Measurements from ENCODE around the gene NSD1.

The NSD1 gene, protein sequence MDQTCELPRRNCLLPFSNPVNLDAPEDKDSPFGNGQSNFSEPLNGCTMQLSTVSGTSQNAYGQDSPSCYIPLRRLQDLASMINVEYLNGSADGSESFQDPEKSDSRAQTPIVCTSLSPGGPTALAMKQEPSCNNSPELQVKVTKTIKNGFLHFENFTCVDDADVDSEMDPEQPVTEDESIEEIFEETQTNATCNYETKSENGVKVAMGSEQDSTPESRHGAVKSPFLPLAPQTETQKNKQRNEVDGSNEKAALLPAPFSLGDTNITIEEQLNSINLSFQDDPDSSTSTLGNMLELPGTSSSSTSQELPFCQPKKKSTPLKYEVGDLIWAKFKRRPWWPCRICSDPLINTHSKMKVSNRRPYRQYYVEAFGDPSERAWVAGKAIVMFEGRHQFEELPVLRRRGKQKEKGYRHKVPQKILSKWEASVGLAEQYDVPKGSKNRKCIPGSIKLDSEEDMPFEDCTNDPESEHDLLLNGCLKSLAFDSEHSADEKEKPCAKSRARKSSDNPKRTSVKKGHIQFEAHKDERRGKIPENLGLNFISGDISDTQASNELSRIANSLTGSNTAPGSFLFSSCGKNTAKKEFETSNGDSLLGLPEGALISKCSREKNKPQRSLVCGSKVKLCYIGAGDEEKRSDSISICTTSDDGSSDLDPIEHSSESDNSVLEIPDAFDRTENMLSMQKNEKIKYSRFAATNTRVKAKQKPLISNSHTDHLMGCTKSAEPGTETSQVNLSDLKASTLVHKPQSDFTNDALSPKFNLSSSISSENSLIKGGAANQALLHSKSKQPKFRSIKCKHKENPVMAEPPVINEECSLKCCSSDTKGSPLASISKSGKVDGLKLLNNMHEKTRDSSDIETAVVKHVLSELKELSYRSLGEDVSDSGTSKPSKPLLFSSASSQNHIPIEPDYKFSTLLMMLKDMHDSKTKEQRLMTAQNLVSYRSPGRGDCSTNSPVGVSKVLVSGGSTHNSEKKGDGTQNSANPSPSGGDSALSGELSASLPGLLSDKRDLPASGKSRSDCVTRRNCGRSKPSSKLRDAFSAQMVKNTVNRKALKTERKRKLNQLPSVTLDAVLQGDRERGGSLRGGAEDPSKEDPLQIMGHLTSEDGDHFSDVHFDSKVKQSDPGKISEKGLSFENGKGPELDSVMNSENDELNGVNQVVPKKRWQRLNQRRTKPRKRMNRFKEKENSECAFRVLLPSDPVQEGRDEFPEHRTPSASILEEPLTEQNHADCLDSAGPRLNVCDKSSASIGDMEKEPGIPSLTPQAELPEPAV (N-terminal part only)

DNA sequence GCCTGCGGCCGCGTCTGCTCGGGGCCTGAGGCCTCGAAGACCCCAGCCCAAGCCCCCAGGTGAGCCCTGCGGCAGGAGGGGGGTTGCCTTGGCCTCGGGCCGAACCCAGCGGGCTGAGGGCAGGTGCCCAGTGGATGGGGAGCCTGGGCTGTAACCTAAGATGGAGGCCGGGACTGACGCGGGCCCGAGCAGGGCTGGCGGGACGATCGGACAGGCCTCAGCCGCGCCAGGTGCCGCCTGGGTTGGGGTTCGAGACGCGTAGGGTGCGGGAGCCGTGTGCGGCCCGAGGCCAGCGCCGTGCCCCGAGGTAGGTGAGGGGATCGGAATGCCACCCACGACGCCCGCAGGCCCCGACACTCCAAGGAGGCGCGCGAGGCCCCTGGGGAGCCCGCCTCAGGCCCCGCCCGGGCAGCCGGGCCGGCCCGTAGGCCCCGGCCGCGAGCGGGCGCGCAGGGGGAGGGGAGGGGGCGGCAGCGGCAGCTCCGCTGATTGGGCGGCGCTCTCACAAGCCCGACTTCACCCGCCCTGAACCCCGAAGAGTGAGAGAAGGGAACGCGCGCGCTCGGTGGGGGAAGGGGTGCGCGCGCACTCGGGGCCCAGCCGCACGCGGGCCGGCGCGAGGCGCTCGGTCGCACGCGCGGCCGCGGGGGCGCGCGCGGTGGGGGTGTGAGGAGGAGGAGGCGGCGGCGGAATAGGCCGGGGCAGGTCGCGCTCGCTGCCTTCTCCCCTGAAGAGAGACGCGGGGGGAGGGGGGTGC is at the start of gene NSD1:
Gene NSD1 (plus strand): TSS at position 678 of the 757 bp plus-strand sequence. CDS start 1,331 bp downstream, outside the sequence.
- peak; percentile 94 for DNase-seq

DNA sequence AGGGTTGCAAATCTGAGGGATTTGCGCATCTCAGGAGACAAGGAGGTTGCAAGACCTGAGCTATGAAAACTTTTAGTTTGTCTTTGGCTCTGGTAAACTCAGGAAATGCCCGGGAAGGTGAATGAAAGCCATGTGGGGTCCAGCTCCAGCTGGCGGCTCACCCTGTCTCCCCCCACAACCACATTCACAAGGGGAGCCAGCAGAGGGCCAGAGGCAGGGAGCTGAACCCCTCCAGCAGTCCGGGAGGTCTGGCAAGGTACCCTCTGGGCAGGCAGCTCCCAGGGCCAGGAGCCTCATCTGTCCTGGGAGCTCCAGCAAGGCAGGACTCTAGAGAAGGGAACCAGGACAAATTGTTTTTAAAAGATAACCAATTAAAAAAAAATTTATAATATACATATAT is 49.4 kb upstream of the NSD1 start:
- no peak for DNase-seq

DNA sequence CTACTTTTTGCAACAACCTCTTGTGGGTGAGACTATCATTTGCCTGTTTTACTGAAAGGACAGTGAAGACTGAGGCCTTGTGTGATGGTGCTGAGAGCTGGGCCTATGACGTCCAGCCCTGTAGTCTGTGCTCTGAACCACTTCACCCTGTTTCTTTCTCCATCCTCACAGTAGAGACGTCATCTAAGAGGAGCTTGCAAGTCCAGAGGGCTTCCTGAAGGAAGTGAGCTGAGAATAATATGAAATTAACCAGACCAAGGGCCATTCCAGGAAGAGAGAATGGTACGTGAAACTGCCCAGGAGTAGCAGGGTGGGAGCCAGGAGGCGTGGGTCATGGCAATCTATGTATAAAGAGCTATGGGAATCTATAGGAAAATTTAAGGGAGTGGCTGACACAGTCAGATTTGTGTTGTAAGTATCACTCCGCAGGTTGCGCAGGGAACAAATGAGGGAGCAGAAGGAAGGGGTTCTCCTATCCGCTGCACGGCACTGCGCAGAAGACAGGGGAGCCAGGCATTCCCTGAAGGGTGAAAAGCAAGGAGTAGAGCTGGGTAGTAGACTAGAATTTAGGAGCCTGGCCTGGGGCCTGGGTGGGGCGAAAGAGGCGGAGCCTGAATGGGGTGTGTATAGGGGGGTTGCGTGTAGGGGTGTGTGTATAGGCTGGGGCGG is 47.5 kb upstream of the NSD1 start:
- no peak for DNase-seq

DNA sequence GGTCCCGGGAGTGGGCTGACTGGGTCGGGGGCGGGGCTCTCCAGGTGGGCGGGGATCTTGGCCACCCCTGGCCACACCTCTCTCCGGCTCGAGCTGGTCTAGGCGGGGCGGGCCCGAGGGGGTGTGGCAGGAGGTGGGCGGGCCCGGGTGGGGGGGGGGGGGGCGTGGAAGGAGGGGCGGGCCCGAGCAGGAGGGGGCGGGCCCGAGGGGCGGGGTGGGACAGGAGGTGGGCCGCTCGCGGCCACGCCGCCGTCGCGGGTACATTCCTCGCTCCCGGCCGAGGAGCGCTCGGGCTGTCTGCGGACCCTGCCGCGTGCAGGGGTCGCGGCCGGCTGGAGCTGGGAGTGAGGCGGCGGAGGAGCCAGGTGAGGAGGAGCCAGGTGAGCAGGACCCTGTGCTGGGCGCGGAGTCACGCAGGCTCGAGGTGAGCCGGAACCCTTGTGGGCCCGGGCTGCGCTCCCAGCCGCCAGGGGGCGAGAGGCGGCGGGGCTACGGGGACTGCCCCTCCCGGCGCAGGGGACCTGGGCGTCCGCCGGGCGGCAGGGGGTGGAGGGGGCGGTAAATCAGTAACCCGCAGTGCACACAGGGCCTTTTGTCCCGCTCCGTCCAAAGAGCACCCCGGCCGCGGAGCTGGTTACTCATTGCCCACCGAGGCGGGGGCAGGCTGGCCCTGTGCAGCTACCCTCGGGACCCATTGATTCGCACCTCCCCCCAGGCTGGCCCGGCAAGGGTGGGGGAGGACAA is 46.7 kb upstream of the NSD1 start, which contains the start of gene FGFR4:
Gene FGFR4 (plus strand): TSS at position 262 of the 744 bp plus-strand sequence. CDS start 2,688 bp downstream, outside the sequence.
- DNase-seq, result peak; percentile 78

DNA sequence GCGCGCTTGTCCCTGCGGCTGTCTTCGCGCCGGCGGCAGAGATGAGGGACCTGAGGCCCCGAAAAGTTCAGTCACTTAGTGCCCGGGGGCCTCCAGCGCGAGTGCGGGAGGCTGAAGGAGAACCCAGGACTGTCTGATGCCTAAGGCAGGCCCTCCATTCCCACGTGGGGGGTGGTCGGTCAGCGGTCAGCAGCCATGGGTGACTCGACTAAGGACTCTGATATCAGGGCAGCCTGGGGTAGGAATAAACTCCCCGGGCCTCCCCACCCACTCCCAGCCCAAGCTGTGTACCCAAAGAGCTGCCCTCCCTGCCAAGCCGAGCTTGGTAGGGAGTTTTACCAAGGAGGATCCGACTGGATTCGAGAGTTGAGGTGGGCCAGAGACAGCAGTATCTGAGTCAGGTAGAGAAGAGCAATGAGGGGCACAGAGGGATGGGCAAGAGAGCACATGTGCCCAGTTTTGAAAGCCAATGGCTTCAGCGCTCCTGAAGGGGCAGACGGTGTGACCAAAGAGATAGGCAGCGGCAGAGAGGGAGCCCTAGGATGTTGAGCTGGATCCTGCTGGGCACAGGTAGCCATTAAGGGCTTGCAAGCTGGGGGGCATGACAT is 46.1 kb upstream of the NSD1 start:
- no peak for DNase-seq

DNA sequence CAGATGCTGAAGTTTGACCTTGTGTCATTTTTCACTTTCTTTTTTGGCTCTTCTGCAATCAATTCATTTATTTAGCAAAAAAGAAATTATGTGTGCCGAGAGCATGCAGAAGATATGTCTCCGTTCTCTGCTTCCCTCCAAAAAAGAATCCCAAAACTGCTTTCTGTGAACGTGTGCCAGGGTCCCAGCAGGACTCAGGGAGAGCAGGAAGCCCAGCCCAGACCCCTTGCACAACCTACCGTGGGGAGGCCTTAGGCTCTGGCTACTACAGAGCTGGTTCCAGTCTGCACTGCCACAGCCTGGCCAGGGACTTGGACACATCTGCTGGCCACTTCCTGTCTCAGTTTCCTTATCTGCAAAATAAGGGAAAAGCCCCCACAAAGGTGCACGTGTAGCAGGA is 44.4 kb upstream of the NSD1 start:
- DNase-seq, result no peak

DNA sequence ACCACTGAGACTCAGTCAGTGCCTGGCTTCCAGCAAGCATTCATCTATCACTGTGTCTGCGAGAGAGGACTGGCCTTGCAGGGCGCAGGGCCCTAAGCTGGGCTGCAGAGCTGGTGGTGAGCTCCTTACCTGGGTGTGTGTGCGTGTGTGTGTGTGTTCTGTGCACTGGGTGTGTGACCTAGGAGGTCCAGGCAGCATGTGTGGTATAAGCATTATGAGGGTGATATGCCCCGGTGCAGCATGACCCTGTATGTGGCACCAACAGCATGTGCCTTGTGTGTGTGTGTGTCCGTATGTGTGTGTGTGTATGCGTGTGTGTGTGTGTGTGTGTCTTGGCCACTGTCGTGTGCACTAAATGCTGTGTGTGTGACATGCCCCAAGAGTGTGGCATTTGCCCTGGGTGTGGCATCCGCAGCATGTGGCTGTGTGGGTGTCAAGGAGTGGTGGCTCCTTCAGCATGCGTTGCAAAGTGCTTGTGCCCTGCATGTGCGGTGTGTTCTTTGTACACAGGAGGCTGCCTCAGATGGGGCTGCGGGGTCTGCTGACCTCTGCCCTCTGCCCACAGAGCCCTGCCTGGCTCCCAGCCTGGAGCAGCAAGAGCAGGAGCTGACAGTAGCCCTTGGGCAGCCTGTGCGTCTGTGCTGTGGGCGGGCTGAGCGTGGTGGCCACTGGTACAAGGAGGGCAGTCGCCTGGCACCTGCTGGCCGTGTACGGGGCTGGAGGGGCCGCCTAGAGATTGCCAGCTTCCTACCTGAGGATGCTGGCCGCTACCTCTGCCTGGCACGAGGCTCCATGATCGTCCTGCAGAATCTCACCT is 43.5 kb upstream of the NSD1 start:
- DNase-seq, result no peak

DNA sequence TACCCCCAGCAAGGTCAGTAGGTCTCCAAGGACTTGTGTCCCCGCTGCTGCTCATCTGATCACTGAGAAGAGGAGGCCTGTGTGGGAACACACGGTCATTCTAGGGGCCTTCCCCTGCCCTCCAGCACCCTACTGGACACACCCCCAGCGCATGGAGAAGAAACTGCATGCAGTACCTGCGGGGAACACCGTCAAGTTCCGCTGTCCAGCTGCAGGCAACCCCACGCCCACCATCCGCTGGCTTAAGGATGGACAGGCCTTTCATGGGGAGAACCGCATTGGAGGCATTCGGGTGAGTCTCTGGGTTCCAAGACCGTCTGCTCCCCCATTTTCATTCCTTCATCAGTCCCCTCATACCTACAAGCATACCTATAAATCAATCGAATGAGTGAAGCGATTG is 42.8 kb upstream of the NSD1 start:
- no peak for DNase-seq

DNA sequence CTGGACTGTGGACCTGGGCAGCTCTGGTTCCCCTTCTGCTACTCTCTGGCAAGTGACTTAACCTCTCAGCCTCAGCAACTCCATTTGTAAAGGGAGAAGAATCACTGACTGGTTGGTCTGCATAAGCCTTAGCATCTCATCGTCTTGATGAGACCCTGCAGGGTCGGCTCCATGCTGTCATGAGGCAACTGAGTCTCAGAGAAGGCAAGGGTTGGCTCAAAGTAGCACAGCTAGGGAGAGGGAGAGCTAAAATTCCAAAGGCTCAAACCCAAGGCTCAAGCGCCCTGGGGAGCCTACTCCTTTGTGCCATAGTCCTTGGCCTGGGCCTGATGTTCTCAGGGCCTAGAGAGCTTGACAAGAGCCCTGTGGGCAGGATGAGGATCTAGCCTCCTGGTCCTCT is 42.3 kb upstream of the NSD1 start:
- DNase-seq, result no peak

DNA sequence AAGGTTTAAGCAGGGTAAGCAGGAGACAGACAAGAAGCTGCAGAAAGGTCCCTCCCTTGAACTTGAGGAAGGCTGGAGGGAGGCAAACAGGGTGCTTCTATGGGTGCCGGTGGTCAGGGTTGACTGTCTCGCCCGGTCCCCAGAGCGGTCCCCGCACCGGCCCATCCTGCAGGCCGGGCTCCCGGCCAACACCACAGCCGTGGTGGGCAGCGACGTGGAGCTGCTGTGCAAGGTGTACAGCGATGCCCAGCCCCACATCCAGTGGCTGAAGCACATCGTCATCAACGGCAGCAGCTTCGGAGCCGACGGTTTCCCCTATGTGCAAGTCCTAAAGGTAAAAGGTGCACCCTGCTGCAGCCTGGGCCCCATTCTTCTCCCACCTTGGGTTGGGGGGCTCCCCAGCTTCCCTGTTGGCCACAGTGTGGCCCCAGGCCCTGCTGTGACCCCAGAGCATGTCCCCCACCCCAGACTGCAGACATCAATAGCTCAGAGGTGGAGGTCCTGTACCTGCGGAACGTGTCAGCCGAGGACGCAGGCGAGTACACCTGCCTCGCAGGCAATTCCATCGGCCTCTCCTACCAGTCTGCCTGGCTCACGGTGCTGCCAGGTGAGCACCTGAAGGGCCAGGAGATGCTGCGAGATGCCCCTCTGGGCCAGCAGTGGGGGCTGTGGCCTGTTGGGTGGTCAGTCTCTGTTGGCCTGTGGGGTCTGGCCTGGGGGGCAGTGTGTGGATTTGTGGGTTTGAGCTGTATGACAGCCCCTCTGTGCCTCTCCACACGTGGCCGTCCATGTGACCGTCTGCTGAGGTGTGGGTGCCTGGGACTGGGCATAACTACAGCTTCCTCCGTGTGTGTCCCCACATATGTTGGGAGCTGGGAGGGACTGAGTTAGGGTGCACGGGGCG is 41.1 kb upstream of the NSD1 start:
- no peak for DNase-seq

DNA sequence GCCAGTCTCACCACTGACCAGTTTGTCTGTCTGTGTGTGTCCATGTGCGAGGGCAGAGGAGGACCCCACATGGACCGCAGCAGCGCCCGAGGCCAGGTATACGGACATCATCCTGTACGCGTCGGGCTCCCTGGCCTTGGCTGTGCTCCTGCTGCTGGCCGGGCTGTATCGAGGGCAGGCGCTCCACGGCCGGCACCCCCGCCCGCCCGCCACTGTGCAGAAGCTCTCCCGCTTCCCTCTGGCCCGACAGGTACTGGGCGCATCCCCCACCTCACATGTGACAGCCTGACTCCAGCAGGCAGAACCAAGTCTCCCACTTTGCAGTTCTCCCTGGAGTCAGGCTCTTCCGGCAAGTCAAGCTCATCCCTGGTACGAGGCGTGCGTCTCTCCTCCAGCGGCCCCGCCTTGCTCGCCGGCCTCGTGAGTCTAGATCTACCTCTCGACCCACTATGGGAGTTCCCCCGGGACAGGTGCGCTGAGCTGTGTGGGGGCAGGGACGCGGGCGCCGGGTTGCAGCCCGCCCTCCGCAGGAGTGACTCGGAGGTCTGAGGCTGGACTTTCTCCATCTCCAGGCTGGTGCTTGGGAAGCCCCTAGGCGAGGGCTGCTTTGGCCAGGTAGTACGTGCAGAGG is 40.4 kb upstream of the NSD1 start:
- DNase-seq, result no peak

DNA sequence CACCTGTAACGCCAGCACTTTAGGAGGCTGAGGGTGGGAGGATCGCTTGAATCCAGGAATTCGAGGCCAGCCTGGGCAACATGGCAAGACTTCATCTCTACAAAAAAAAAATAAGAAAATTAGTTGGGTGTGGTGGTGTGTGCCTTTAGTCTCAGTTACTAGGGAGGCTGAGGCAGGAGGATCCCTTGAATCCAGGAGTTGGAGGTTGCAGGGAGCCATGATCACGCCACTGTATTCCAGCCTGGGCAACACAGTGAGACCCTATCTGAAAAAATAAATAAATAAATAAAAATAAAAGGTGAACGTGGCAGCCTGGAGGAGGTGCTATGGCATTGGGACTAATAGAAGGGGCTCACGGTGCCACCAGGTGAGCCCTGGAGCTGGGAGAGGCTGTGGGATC is 39.8 kb upstream of the NSD1 start:
- DNase-seq, result no peak

DNA sequence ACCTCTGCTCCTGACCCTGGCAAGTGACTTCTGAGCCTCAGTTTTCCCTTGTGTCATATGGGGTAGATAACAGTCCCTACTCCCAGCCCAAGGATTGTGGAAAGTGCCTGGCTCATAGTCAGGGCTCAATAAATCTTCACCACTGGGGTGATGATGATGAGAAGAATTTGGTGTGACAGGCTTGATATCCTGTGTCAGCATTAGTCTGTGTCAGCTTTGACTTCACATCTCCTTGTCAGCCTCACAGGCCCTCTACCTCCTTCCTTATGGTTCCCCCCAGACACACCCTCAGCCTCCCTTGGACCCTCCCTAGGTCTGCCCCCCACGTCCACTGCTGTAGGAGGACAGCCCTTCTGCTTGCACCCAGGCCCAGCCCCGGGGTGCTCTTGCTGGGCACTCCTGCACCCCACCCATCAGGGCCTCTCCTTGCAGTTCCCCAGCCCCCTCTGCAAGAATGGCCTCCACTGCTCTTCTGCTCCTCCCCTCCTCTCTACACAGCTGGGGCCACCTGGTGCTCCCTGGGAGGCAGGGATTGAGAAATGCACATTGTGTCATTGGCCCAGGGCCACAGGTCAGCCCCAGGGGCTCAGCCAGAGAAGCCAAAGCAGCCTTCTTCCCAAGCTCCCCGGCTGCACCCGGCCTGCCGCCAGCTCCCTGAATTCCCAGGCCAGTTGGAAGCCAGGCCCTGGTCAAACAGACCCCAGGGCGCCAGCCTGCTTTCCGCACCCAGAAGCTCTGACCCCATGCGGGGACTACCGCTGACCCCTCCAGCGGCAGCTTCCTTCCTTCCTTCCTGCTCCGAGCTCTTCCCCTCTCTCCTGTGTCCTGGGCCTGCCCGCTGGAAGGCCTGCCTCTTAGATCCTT is 39.1 kb upstream of the NSD1 start:
- DNase-seq, result peak; percentile 49

DNA sequence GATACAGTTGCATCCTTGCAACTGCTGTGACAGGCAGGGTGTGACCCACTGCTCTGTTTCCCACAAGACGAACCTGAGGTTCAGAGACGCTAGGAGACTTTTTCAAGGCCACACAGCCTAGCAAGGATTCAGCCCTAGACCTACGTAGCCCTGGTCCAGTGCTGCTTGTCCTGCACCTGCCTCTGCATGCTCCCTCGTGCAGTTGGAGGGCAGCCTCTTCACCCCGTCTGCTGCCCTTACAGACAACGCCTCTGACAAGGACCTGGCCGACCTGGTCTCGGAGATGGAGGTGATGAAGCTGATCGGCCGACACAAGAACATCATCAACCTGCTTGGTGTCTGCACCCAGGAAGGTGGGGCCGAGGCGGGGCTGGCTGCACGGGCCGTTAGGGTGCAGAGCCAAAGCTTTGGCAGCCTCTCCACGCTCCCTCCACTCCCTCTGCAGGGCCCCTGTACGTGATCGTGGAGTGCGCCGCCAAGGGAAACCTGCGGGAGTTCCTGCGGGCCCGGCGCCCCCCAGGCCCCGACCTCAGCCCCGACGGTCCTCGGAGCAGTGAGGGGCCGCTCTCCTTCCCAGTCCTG is 38.4 kb upstream of the NSD1 start:
- DNase-seq, result no peak

DNA sequence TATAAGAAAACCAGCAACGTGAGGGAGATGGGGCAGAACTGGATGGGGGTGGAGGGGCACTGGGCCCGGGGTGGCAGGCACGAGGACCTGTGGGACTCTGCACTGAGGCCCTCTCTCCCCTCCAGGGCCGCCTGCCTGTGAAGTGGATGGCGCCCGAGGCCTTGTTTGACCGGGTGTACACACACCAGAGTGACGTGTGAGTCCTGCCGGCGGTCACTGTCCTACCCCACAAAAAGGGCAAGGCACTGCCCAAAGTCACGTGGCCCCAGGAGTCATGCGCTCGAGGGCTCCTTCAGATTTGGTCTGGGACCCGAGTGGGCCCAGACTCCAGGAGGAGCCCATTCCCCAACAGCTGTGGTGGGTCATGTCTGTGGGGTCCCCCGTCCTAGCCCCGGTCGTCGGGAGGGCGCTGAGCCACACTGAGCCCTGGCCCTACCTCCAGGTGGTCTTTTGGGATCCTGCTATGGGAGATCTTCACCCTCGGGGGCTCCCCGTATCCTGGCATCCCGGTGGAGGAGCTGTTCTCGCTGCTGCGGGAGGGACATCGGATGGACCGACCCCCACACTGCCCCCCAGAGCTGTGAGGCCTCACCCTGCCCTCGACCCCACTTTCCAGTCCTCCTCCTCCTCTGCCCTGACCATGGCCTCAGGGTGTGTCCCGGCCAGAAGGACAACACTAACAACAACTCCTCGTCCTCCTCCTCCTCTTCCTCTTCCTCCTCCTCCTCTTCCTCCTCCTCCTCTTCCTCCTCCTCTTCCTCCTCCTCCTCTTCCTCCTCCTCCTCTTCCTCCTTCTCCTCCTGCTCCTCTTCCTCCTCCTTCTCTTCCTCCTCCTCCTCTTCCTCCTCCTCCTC is 37.2 kb upstream of the NSD1 start:
- no peak for DNase-seq
